Calu3 (cell line): ENCODE data around the gene STEAP1B. TPM values are rescaled to one million over a fixed set of nuclear protein-coding genes. Genes with fewer than 3 reads are reported as not detected.
"Not testable (repeated sequence)": the region's sequence is repeated elsewhere in the genome, so short reads cannot be mapped to it uniquely, and the experiment has no call there.

Experiments
- BruUV-seq: library from RNA; stranded (reverse); fragments of 400-500 nt; replicated peaks from 2 replicates; lab custom pipeline; 2021; lab: Mats Ljungman, UMichigan
- CTCF ChIA-PET: fragments of 300-600 bp; sonication (Branson Sonifier 250); formaldehyde crosslinking; loops from one replicate; lab custom pipeline; 2022; ENCODE audit warnings: antibody characterized with exemption; lab: Charles Lee
- DNase-seq: peaks from one replicate; pipeline ENCODE4 v3.0.0; 2022
- H3K27ac Mint-ChIP-seq: one replicate; pipeline ENCODE4 v1.8.0; 2022; ENCODE audit warnings: mixed read lengths; ENCODE audit not compliant: unreplicated experiment
- H3K27me3 Mint-ChIP-seq: one replicate; pipeline ENCODE4 v1.8.0; 2022; ENCODE audit warnings: mixed read lengths; ENCODE audit not compliant: unreplicated experiment
- H3K36me3 Mint-ChIP-seq: one replicate; pipeline ENCODE4 v1.8.0; 2022; ENCODE audit warnings: mild to moderate bottlenecking, moderate library complexity, mixed read lengths; ENCODE audit not compliant: insufficient read depth, unreplicated experiment
- H3K4me1 Mint-ChIP-seq: one replicate; pipeline ENCODE4 v1.8.0; 2022; ENCODE audit warnings: mild to moderate bottlenecking, low read depth, mixed read lengths; ENCODE audit not compliant: unreplicated experiment
- H3K4me3 Mint-ChIP-seq: one replicate; pipeline ENCODE4 v1.8.0; 2022; ENCODE audit warnings: mild to moderate bottlenecking, low read depth, moderate library complexity, mixed read lengths; ENCODE audit not compliant: unreplicated experiment
- H3K9me3 Mint-ChIP-seq: one replicate; pipeline ENCODE4 v1.8.0; 2022; ENCODE audit warnings: low read depth, mixed read lengths; ENCODE audit not compliant: unreplicated experiment
- intact Hi-C: fragments of 100-400 bp; cut with micrococcal nuclease; formaldehyde crosslinking; loops from one replicate; pipeline ENCODE4 v1.10.0; 2022; ENCODE audit not compliant: unreplicated experiment
- total RNA-seq: library from RNA; stranded (reverse); gene quantifications from 2 replicates; pipeline ENCODE4 v1.2.3, GENCODE V29; 2022
- TF ChIP-seq, protein P1 (sequence below): fragments of 200-600 bp; IDR thresholded peaks from one replicate; pipeline ENCODE4 v1.8.0; 2022; ENCODE audit warnings: antibody characterized with exemption; ENCODE audit not compliant: unreplicated experiment

Gene STEAP1B
- total RNA-seq, 1 experiment from 2014 or later: 2.6 TPM

- Mint-ChIP-seq H3K9me3 (peaks cover 3% of the 10 kb centered on the region), H3K27ac (peak overlapping the region; percentile 88), H3K36me3 (peaks cover 18% of the 10 kb centered on the region), H3K4me3 (no peak overlapping the region), H3K4me1 (peaks cover 53% of the 10 kb centered on the region), H3K27me3 (no peaks in the 10 kb centered on the region)
- intact Hi-C loops: no loop called here
- TF ChIP-seq, protein P1, sequence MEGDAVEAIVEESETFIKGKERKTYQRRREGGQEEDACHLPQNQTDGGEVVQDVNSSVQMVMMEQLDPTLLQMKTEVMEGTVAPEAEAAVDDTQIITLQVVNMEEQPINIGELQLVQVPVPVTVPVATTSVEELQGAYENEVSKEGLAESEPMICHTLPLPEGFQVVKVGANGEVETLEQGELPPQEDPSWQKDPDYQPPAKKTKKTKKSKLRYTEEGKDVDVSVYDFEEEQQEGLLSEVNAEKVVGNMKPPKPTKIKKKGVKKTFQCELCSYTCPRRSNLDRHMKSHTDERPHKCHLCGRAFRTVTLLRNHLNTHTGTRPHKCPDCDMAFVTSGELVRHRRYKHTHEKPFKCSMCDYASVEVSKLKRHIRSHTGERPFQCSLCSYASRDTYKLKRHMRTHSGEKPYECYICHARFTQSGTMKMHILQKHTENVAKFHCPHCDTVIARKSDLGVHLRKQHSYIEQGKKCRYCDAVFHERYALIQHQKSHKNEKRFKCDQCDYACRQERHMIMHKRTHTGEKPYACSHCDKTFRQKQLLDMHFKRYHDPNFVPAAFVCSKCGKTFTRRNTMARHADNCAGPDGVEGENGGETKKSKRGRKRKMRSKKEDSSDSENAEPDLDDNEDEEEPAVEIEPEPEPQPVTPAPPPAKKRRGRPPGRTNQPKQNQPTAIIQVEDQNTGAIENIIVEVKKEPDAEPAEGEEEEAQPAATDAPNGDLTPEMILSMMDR: no peak
- DNase-seq: no peak
- CTCF ChIA-PET: no interaction called here
- no TSS peak for BruUV-seq
Observed at GRCh38 chr7:22441157-22441556, 58.8 kb downstream of the STEAP1B start.

DNA sequence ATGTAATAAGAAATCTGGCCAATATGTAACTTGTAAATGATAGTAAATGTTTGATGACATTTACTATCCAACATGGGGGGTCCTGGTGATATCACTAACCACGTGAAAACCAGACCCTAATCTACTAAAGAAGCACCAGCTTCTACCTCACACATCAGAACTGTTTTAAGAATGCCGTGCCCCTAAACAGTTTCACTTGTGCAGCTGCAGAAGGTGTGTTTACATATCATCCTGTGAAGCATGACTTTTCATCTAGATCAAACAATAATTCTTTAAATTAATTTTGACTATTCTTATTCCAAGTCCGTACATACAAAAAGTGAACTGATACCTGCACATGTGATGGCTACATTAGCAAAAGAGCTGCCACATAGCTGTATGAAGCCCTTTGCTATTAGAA, 61.0 kb downstream of the STEAP1B start:
- BruUV-seq: no TSS peak
- Mint-ChIP-seq H3K36me3 (peaks cover 19% of the 10 kb centered on the region), H3K4me3 (no peak overlapping the region), H3K4me1 (peaks cover 48% of the 10 kb centered on the region), H3K27ac (no peak overlapping the region), H3K27me3 (no peaks in the 10 kb centered on the region), H3K9me3 (peaks cover 3% of the 10 kb centered on the region)
- intact Hi-C loops: no loop called here
- CTCF ChIA-PET: interaction anchor here (1.3 kb wide), 1 partner anchor 18 kb away, joined by 3 read pairs; no protein-coding TSS in a partner anchor
- no peak for DNase-seq
- TF ChIP-seq, protein P1: no peak

- peaks cover 22% of the 10 kb centered on the region for H3K36me3 Mint-ChIP-seq
- intact Hi-C loops, H3K4me3 Mint-ChIP-seq, H3K9me3 Mint-ChIP-seq, H3K27ac Mint-ChIP-seq, H3K27me3 Mint-ChIP-seq, DNase-seq, BruUV-seq: not testable (repeated sequence)
- CTCF ChIA-PET: interaction anchor here (0.6 kb wide), 1 partner anchor 8 kb away, joined by 3 read pairs; no protein-coding TSS in a partner anchor
- peaks cover 43% of the 10 kb centered on the region for H3K4me1 Mint-ChIP-seq
Observed at GRCh38 chr7:22436552-22436951, 63.4 kb downstream of the STEAP1B start.

GRCh38 chr7:22435720-22436119, 64.3 kb downstream of the STEAP1B start:
- no peak overlapping the region for H3K27ac Mint-ChIP-seq
- peaks cover 22% of the 10 kb centered on the region for H3K36me3 Mint-ChIP-seq
- intact Hi-C loops: no loop called here
- CTCF ChIA-PET: interaction anchor here (1.1 kb wide), 1 partner anchor 9 kb away, joined by 4 read pairs; no protein-coding TSS in a partner anchor
- no peak for DNase-seq
- no TSS peak for BruUV-seq
- H3K9me3 Mint-ChIP-seq: peaks cover 3% of the 10 kb centered on the region
- no peak overlapping the region for H3K4me3 Mint-ChIP-seq
- TF ChIP-seq, protein P1: no peak
- H3K4me1 Mint-ChIP-seq: peaks cover 45% of the 10 kb centered on the region
- no peaks in the 10 kb centered on the region for H3K27me3 Mint-ChIP-seq

DNA sequence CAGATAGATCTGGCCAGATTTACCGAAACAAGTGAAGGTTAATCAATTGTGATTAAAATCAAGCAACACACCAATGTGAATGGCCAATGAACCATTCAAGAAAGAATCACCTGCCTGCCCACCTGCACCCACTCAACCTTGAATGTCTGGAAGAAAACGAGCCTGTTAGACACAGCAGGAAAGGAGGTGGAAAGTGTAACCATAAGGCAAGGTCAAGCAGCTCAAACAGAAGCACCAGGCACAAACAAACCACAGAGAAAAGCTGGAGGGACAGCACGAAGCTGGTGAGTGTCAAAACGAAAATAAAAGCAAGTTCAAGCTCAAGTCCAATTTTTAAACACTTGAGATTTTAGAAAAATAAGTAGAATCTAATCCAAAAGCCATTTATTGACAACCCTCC, 64.9 kb downstream of the STEAP1B start:
- H3K27me3 Mint-ChIP-seq: no peaks in the 10 kb centered on the region
- H3K4me3 Mint-ChIP-seq: no peak overlapping the region
- CTCF ChIA-PET: interaction anchor here (0.6 to 1.4 kb wide), 3 partner anchors 9 to 353 kb away, joined by 3 to 4 read pairs (median 3); no protein-coding TSS in a partner anchor
- DNase-seq: no peak
- H3K36me3 Mint-ChIP-seq: peaks cover 22% of the 10 kb centered on the region
- no TSS peak for BruUV-seq
- H3K27ac Mint-ChIP-seq: no peak overlapping the region
- TF ChIP-seq, protein P1: no peak
- peaks cover 52% of the 10 kb centered on the region for H3K4me1 Mint-ChIP-seq
- H3K9me3 Mint-ChIP-seq: peaks cover 3% of the 10 kb centered on the region
- intact Hi-C loops: no loop called here
